AG09319 (cell line): Measurements from ENCODE around the gene NR2E1.

Experiments
- DNase-seq: peaks from one replicate; pipeline ENCODE4 v3.0.0-alpha.2; 2010; ENCODE audit warnings: low read depth; ENCODE audit errors: extremely low read depth
- CTCF ChIP-seq: IDR thresholded peaks from 2 replicates; pipeline ENCODE4 v1.5.1; 2011; ENCODE audit warnings: low read depth, mild to moderate bottlenecking, inconsistent platforms, low read length, moderate library complexity

The NR2E1 gene

GRCh38 chr6:108132863-108133262, 33.0 kb upstream of the NR2E1 start:
- TF ChIP-seq CTCF, result no peak
- no peak for DNase-seq

DNA sequence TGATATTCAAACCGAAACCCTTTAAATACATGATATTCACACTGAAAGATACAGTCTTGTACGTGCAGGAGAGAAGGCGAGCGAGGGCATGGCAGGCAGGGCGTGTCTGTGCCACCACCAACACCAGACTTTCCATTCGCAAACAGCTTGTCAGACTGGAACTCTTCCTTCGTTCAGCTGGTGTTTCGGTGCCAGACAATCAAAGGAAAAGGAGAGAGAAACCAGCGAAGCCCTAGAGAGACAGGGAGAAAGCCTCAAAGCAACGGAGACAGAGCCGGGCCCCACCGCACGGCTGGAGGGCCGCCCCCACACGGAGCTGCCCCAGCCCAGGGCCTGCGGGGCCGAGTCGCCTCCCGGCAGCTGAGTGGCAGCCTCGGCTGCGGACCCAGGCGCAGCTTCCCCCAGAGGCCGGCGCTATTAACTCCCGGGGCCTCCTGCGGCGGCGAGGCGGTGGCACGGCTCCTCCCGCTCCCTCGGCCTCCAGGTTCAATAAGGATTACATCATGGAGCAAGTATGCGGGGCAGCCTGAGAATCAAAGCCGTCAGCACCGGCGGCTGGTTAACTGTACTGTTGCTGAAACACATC, 32.1 kb upstream of the NR2E1 start:
- TF ChIP-seq CTCF, result no peak
- peak; percentile 11 for DNase-seq

DNA sequence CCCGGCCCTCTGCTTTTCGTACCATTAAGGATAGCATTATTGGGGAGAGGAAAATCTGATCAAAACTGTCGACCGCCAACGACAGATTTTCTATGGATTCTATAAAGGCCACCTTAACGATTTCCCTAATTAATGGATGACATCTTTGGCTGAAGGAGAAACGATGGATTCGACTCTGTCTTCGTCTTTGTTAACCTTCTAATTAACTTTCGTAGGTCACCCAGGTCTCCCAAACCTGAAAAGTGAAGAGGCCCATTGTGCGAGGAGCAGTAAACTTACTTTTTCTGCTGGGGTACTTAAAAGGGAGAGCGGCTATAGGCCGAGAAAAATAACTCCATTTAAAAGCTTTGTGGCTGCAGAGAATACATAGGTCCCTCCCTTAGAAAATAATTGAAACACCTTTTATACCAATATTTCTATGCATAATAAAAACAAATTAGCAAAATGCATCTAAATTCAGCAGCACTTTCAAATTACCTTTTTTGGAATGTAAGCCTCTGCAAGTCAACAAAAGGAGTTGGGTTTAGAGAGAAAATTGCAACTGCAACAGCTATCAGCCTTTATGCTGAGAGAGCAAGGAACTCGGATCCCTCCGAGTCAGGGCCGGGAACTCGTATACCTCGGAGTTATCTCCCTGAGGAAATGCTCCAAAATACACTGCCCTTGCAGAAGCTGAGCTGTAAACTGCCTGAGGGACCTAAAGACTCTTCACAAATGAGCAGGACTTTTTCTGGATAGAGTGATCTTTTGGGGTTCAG, 31.4 kb upstream of the NR2E1 start:
- DNase-seq, result no peak
- TF ChIP-seq CTCF, result no peak

GRCh38 chr6:108142240-108142639, 23.6 kb upstream of the NR2E1 start:
- no peak for TF ChIP-seq CTCF
- DNase-seq, result no peak

GRCh38 chr6:108145639-108146038, 20.2 kb upstream of the NR2E1 start:
- TF ChIP-seq CTCF, result no peak
- no peak for DNase-seq

GRCh38 chr6:108152446-108152845, 13.4 kb upstream of the NR2E1 start:
- TF ChIP-seq CTCF, result no peak
- no peak for DNase-seq

DNA sequence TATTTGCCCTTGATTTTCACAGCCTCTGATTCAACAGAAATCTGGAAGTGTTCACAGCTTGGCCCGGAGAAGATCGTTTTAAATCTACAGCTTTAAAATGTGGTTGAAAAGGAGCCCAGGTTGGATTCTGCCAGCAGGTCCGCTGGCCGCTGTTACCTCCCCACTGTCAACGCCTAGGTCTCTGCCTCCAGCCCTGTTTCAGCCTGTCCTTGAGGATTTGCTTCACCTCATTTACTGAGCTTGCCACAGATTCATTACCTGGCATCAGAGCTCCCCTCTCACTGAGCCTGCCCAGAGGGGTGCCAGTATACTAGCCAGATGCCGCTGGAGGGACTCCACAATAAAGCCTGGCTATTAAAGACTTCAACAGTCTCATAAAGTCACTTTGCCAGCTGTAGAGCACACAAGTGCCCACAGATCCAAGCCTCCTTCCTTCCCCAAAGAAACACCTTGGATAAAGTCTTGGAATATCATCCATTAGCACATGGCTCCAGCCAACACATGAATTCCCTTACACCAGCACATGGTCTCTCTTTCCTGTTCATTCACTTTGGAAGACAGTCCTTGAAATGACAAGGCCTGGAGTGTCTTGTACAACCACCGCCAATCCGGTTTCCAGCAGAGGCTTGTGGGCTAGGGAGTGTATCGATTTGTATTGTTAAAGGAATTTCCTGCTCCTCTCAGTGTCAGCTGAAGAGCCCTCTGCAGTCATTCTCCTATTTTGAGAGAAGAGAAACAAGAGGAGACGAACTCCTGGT, 9.5 kb upstream of the NR2E1 start:
- DNase-seq, result no peak
- no peak for TF ChIP-seq CTCF
